Hepatocyte (in vitro differentiated cells): ENCODE measurements around the gene RBP5. TPM values are rescaled to one million over a fixed set of nuclear protein-coding genes. Genes with fewer than 3 reads are reported as not detected.

Source experiments
- DNase-seq: peaks from one replicate; pipeline ENCODE4 v3.0.0-alpha.2; 2016; ENCODE audit warnings: low spot score
- H2AFZ ChIP-seq: fragments of 200-600 bp; sonication (generic); 2 replicates; pipeline ENCODE4 v1.6.0; 2016; ENCODE audit warnings: antibody characterized with exemption, mild to moderate bottlenecking
- H3K27ac ChIP-seq: fragments of 200-600 bp; sonication (generic); 2 replicates; pipeline ENCODE4 v1.5.1; 2016; ENCODE audit warnings: mild to moderate bottlenecking
- H3K27me3 ChIP-seq: fragments of 200-600 bp; sonication (generic); 2 replicates; pipeline ENCODE4 v1.6.1; 2016
- H3K36me3 ChIP-seq: fragments of 200-600 bp; sonication (generic); replicated peaks from 2 replicates; pipeline ENCODE4 v1.5.1; 2016; ENCODE audit warnings: low read depth; ENCODE audit not compliant: insufficient read depth
- H3K4me1 ChIP-seq: fragments of 200-600 bp; sonication (generic); 2 replicates; pipeline ENCODE4 v1.5.1; 2016; ENCODE audit warnings: mild to moderate bottlenecking, moderate library complexity; ENCODE audit not compliant: insufficient read depth
- H3K4me2 ChIP-seq: fragments of 200-600 bp; sonication (generic); 2 replicates; pipeline ENCODE4 v1.6.0; 2016
- H3K4me3 ChIP-seq: fragments of 200-600 bp; sonication (generic); 2 replicates; pipeline ENCODE4 v1.5.1; 2016; ENCODE audit warnings: mild to moderate bottlenecking
- H3K79me2 ChIP-seq: fragments of 200-600 bp; sonication (generic); 2 replicates; pipeline ENCODE4 v1.6.0; 2017; ENCODE audit warnings: mild to moderate bottlenecking
- H3K9me2 ChIP-seq: fragments of 200-600 bp; sonication (generic); replicated peaks from 2 replicates; pipeline ENCODE4 v1.6.0; 2017; ENCODE audit warnings: mild to moderate bottlenecking; ENCODE audit not compliant: insufficient read depth
- H3K9me3 ChIP-seq: fragments of 200-600 bp; sonication (generic); 2 replicates; pipeline ENCODE4 v1.5.1; 2016; ENCODE audit warnings: low read depth, mild to moderate bottlenecking
- H4K20me1 ChIP-seq: fragments of 200-600 bp; sonication (generic); 2 replicates; pipeline ENCODE4 v1.6.0; 2016; ENCODE audit warnings: mild to moderate bottlenecking; ENCODE audit not compliant: insufficient read depth, poor library complexity, severe bottlenecking
- CTCF ChIP-seq: fragments of 200-600 bp; sonication (generic); IDR thresholded peaks from 2 replicates; pipeline ENCODE4 v1.5.1; 2016; ENCODE audit warnings: antibody characterized with exemption, mild to moderate bottlenecking; ENCODE audit not compliant: poor library complexity
- EZH2 ChIP-seq: fragments of 200-600 bp; sonication (generic); IDR thresholded peaks from 2 replicates; pipeline ENCODE4 v1.6.1; 2016; ENCODE audit warnings: antibody characterized with exemption, mild to moderate bottlenecking, borderline replicate concordance
- EZH2phosphoT487 ChIP-seq: fragments of 200-600 bp; sonication (generic); IDR thresholded peaks from one replicate; pipeline ENCODE4 v1.6.1; 2018; ENCODE audit warnings: antibody characterized with exemption, mild to moderate bottlenecking, low read depth, moderate library complexity; ENCODE audit not compliant: unreplicated experiment, severe bottlenecking
- WGBS: methylation state at CpG from one replicate; pipeline ENCODE4 v1.1.6; 2016; ENCODE audit warnings: low lambda C conversion rate; ENCODE audit errors: missing lambda C conversion rate; 5-methylcytosine and 5-hydroxymethylcytosine counted together
- polyA plus RNA-seq: library from polyadenylated mRNA; unstranded; fragments of >200 nt; fragmentation: Nextera tagmentation; extraction: Ambion mirVana; gene quantifications from 2 replicates; pipeline ENCODE4 v1.2.1, GENCODE V29; 2016
- total RNA-seq: library from RNA; depleted of rRNA; stranded (reverse); fragments of >200 nt; gene quantifications from 2 replicates; pipeline ENCODE4 v1.2.3, GENCODE V29; 2014

Gene RBP5
- total and polyA plus RNA-seq, 2 experiments from 2014 or later: 11.1 to 30.0 TPM

- Histone ChIP-seq H3K4me2 (no peak overlapping the region), H3K36me3 (no peaks in the 10 kb centered on the region), H3K9me3 (no peaks in the 10 kb centered on the region), H2AFZ (no peak overlapping the region), H3K4me1 (peaks cover 7% of the 10 kb centered on the region), H4K20me1 (no peaks in the 10 kb centered on the region), H3K27ac (no peak overlapping the region), H3K79me2 (peaks cover 44% of the 10 kb centered on the region), H3K27me3 (no peaks in the 10 kb centered on the region), H3K9me2 (no peaks in the 10 kb centered on the region), H3K4me3 (no peak overlapping the region)
- DNase-seq: no peak
- no peak for TF ChIP-seq CTCF
- no peak for TF ChIP-seq EZH2phosphoT487
- TF ChIP-seq EZH2: no peak
- 93% methylated on average over 14 of the region's 14 CpGs for WGBS
Observed at GRCh38 chr12:7103837-7104584, 24.7 kb downstream of the RBP5 start.

- no peak overlapping the region for H3K4me2 ChIP-seq
- no peaks in the 10 kb centered on the region for H3K9me3 ChIP-seq
- H3K4me1 ChIP-seq: peaks cover 7% of the 10 kb centered on the region
- H3K9me2 ChIP-seq: no peaks in the 10 kb centered on the region
- H4K20me1 ChIP-seq: no peaks in the 10 kb centered on the region
- 85% methylated on average over 3 of the region's 3 CpGs for WGBS
- peaks cover 41% of the 10 kb centered on the region for H3K79me2 ChIP-seq
- no peak overlapping the region for H3K27ac ChIP-seq
- no peaks in the 10 kb centered on the region for H3K27me3 ChIP-seq
- DNase-seq: no peak
- no peak for TF ChIP-seq EZH2phosphoT487
- H2AFZ ChIP-seq: no peak overlapping the region
- H3K4me3 ChIP-seq: no peak overlapping the region
- H3K36me3 ChIP-seq: no peaks in the 10 kb centered on the region
Observed at GRCh38 chr12:7102582-7102981, 26.1 kb downstream of the RBP5 start.

GRCh38 chr12:7101694-7102131 lies 27.0 kb downstream of the RBP5 start:
- Histone ChIP-seq H3K36me3 (no peaks in the 10 kb centered on the region), H3K27me3 (no peaks in the 10 kb centered on the region), H3K4me3 (no peak overlapping the region), H4K20me1 (no peaks in the 10 kb centered on the region), H3K9me2 (no peaks in the 10 kb centered on the region), H3K27ac (no peak overlapping the region), H3K9me3 (no peaks in the 10 kb centered on the region), H3K79me2 (peaks cover 33% of the 10 kb centered on the region), H2AFZ (no peak overlapping the region), H3K4me1 (no peaks in the 10 kb centered on the region), H3K4me2 (no peak overlapping the region)
- TF ChIP-seq CTCF (no peak), EZH2phosphoT487 (no peak), EZH2 (no peak)
- 96% methylated on average over 10 of the region's 10 CpGs for WGBS
- DNase-seq: no peak

GRCh38 chr12:7101047-7101693 lies 27.5 kb downstream of the RBP5 start:
- Histone ChIP-seq H3K27me3 (no peaks in the 10 kb centered on the region), H3K4me3 (no peak overlapping the region), H4K20me1 (no peaks in the 10 kb centered on the region), H3K36me3 (no peaks in the 10 kb centered on the region), H2AFZ (no peak overlapping the region), H3K9me2 (no peaks in the 10 kb centered on the region), H3K79me2 (peaks cover 27% of the 10 kb centered on the region), H3K27ac (no peak overlapping the region), H3K4me1 (no peaks in the 10 kb centered on the region), H3K4me2 (no peak overlapping the region), H3K9me3 (no peaks in the 10 kb centered on the region)
- WGBS: 96% methylated on average over 3 of the region's 4 CpGs
- TF ChIP-seq EZH2 (no peak), EZH2phosphoT487 (no peak), CTCF (no peak)
- DNase-seq: no peak
